ENCODE data around the gene MGAT5.

MGAT5 gene

DNA sequence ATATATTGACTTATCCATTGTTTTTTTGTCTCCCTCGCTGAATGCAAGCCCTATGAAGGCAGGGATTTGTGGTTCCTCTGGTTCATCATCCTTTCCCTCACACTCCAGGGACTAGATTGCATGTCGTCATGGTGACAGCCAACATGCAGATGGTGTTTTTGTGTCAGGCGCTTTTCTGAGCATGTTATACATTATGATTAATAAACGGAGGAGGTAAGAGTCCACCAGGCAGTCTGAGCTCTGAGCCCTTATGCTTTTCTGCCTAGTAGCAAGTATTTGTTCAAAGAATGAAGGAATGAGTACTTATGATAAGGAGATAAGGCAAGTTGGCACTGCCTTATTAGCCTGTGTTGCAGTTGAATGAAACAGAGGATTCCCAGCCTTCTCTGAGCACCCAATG lies 181.6 kb downstream of the MGAT5 start:
- Mint-ChIP-seq H3K36me3 (ENCODE audit: low read depth) (peaks cover 56% of the 10 kb centered on the region), H3K27me3 (ENCODE audit: low read depth, poor library complexity) (no peaks in the 10 kb centered on the region)
- no peak for TF ChIP-seq CTCF (IDR thresholded peaks at IDR 0.05)

GRCh38 chr2:134435936-134436335 lies 182.1 kb downstream of the MGAT5 start:
- no peak overlapping the region for H3K27ac Mint-ChIP-seq
- TF ChIP-seq CTCF (IDR thresholded peaks at IDR 0.05), result no peak
- no peaks in the 10 kb centered on the region for H3K9me3 Mint-ChIP-seq
- no peak for DNase-seq
- peaks cover 32% of the 10 kb centered on the region for H3K4me1 Mint-ChIP-seq
- no peaks in the 10 kb centered on the region for H3K27me3 Mint-ChIP-seq (ENCODE audit: low read depth, poor library complexity)
- peaks cover 56% of the 10 kb centered on the region for H3K36me3 Mint-ChIP-seq (ENCODE audit: low read depth)
- H3K4me3 Mint-ChIP-seq, result no peak overlapping the region

More for the DNA sequence above, 181.6 kb downstream of the MGAT5 start:
- no peak for DNase-seq
- no peak overlapping the region for H3K27ac Mint-ChIP-seq
- H3K9me3 Mint-ChIP-seq, result no peaks in the 10 kb centered on the region
- no peak overlapping the region for H3K4me3 Mint-ChIP-seq
- H3K4me1 Mint-ChIP-seq, result peaks cover 32% of the 10 kb centered on the region

GRCh38 chr2:134436706-134437105 lies 182.8 kb downstream of the MGAT5 start:
- TF ChIP-seq CTCF (IDR thresholded peaks at IDR 0.05), result no peak
- Mint-ChIP-seq H3K36me3 (ENCODE audit: low read depth) (peaks cover 56% of the 10 kb centered on the region), H3K27ac (no peak overlapping the region), H3K4me3 (no peak overlapping the region), H3K9me3 (no peaks in the 10 kb centered on the region), H3K27me3 (ENCODE audit: low read depth, poor library complexity) (peaks cover 2% of the 10 kb centered on the region), H3K4me1 (peaks cover 30% of the 10 kb centered on the region)
- no peak for DNase-seq

DNA sequence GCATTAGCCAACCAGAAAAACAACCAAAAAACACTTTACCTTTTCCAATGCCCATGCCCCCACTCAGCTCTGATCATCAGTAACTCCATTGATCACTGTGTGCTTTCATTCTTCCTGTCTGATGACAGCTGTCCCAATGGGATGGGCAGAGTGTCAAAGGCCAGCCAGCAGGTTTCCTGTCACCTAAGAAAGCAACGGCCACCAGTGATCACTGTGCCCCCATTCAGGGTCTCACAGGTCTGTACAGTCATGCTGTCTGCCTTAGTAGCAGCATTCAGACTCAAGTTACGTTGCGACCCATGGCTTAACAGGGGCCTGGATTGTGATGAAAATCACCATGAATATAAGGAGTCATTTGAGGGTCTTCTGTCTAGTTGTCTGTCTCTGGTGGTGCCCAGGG lies 184.5 kb downstream of the MGAT5 start:
- TF ChIP-seq CTCF (IDR thresholded peaks at IDR 0.05), result no peak
- no peak for DNase-seq
- no peak overlapping the region for H3K27ac Mint-ChIP-seq
- H3K4me3 Mint-ChIP-seq, result no peak overlapping the region
- H3K4me1 Mint-ChIP-seq, result peaks cover 14% of the 10 kb centered on the region
- H3K27me3 Mint-ChIP-seq (ENCODE audit: low read depth, poor library complexity), result peaks cover 2% of the 10 kb centered on the region
- no peaks in the 10 kb centered on the region for H3K9me3 Mint-ChIP-seq
- H3K36me3 Mint-ChIP-seq (ENCODE audit: low read depth), result peaks cover 51% of the 10 kb centered on the region

DNA sequence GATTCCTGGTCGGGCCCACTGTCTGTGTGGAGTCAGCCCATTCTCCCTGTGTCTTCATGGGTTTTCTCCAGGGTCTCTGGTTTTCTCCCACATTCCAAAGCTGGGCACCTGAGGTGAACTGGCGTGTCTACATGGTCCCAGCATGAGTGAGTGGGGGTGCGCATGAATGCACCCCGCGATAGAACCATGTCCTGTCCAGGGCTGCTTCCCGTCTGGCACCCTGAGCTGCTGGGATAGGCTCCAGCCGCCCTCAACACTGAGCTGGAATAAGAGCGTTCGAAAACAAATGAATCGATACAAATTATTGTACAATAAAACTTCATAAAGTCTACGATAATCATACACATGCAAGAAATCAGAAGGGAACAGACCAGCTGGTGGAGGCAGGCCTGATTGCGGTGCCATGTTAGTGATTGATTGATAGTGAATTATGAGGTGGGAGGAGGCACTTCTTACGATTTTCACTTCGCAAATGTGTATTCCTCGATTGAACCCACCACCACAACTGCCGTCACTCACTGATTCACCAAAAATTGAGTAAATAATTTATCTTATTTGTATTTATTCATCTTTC lies 186.6 kb downstream of the MGAT5 start:
- Mint-ChIP-seq H3K9me3 (no peaks in the 10 kb centered on the region), H3K4me1 (peaks cover 9% of the 10 kb centered on the region), H3K36me3 (ENCODE audit: low read depth) (peaks cover 30% of the 10 kb centered on the region), H3K27me3 (ENCODE audit: low read depth, poor library complexity) (peaks cover 2% of the 10 kb centered on the region), H3K4me3 (no peak overlapping the region), H3K27ac (no peak overlapping the region)
- no peak for TF ChIP-seq CTCF (IDR thresholded peaks at IDR 0.05)
- no peak for DNase-seq

DNA sequence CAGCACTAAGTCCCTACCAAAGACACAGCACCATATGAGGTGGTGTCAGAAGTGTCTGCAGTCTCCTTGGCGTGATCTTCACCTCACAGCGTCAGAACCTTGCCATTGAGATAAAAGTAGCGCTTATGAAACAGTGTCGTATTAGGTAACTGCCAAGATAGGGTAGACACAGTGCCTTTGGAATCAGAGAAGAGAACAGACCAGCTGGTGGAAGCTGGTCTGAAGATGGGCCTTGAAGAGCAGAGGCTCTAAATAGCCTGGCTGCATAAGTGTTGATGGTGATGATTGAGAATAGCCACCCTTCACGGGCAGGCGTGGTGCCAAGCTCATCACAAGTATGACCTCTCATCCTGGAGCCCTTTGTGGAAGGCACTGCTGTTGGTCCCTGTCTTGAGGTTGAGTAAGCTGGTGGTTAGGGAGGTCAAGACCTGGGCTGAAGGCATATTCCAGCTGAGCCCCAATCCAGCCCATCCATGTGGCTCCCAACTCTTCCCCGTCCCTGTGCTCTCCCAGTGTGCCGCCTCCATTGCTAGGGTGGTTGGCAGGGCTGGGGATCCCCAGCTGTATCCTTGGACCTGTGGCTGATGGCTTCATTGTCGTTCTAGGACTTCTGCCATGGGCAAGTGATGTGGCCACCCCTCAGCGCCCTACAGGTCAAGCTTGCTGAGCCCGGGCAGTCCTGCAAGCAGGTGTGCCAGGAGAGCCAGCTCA lies 187.4 kb downstream of the MGAT5 start:
- DNase-seq, result no peak
- peaks cover 18% of the 10 kb centered on the region for H3K4me1 Mint-ChIP-seq
- H3K36me3 Mint-ChIP-seq (ENCODE audit: low read depth), result peaks cover 23% of the 10 kb centered on the region
- H3K27me3 Mint-ChIP-seq (ENCODE audit: low read depth, poor library complexity), result peaks cover 2% of the 10 kb centered on the region
- no peak for TF ChIP-seq CTCF (IDR thresholded peaks at IDR 0.05)
- no peak overlapping the region for H3K4me3 Mint-ChIP-seq
- H3K9me3 Mint-ChIP-seq, result no peaks in the 10 kb centered on the region
- H3K27ac Mint-ChIP-seq, result no peak overlapping the region

All from nephron progenitor cell (in vitro differentiated cells).